ENCODE results near the gene MMP10.

- TF ChIP-seq, protein P1, sequence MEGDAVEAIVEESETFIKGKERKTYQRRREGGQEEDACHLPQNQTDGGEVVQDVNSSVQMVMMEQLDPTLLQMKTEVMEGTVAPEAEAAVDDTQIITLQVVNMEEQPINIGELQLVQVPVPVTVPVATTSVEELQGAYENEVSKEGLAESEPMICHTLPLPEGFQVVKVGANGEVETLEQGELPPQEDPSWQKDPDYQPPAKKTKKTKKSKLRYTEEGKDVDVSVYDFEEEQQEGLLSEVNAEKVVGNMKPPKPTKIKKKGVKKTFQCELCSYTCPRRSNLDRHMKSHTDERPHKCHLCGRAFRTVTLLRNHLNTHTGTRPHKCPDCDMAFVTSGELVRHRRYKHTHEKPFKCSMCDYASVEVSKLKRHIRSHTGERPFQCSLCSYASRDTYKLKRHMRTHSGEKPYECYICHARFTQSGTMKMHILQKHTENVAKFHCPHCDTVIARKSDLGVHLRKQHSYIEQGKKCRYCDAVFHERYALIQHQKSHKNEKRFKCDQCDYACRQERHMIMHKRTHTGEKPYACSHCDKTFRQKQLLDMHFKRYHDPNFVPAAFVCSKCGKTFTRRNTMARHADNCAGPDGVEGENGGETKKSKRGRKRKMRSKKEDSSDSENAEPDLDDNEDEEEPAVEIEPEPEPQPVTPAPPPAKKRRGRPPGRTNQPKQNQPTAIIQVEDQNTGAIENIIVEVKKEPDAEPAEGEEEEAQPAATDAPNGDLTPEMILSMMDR (optimal IDR thresholded peaks at IDR 0.05 in 1 of 3, IDR thresholded peaks at IDR 0.05 in 1 of 3, conservative IDR thresholded peaks at IDR 0.05 in 1 of 3; ENCODE audit: extremely low read depth in 1 of 3, insufficient read depth in 2 of 3, low read length in 3 of 3) = no peak
- TF ChIP-seq EZH2 (IDR thresholded peaks at IDR 0.05; ENCODE audit: low read length) = no peak
Observed at GRCh38 chr11:102783720-102784119, 3.3 kb upstream of the MMP10 start.
